HepG2 (cell line): ENCODE measurements around the gene C20orf144. TPM values are rescaled to one million over a fixed set of nuclear protein-coding genes. Genes with fewer than 3 reads are reported as not detected.

Experiments
- ASH2L ChIP-seq: fragments of 300-600, 200-600 bp; sonication (generic); IDR thresholded peaks from 2 replicates; pipeline ENCODE4 v1.7.0; 2017; ENCODE audit warnings: low read depth, mild to moderate bottlenecking, moderate library complexity, mixed read lengths, low read length; ENCODE audit not compliant: insufficient read length
- HOXD1 ChIP-seq: sonication (generic); formaldehyde crosslinking; IDR thresholded peaks from 2 replicates; pipeline ENCODE4 v1.5.0; 2020; ENCODE audit warnings: missing genetic modification reagents
- KAT7 ChIP-seq: IDR thresholded peaks from 2 replicates; pipeline ENCODE4 v1.6.1; 2018; ENCODE audit warnings: borderline replicate concordance, missing compliant biosample characterization
- KDM5B ChIP-seq: sonication (generic); formaldehyde crosslinking; IDR thresholded peaks from 2 replicates; pipeline ENCODE4 v1.4.0; 2020; ENCODE audit warnings: missing genetic modification reagents, mild to moderate bottlenecking, borderline replicate concordance
- NFATC3 ChIP-seq: sonication (generic); formaldehyde crosslinking; IDR thresholded peaks from 2 replicates; pipeline ENCODE4 v1.5.1; 2020; ENCODE audit warnings: mild to moderate bottlenecking, missing genetic modification reagents
- PHF20 ChIP-seq: sonication (generic); formaldehyde crosslinking; IDR thresholded peaks from 2 replicates; pipeline ENCODE4 v1.5.0; 2020; ENCODE audit warnings: mild to moderate bottlenecking, missing genetic modification reagents
- RAD21 ChIP-seq: fragments of 450-650 bp; formaldehyde crosslinking; IDR thresholded peaks from 2 replicates; pipeline ENCODE4 v1.5.0; 2020; ENCODE audit warnings: mild to moderate bottlenecking
- RCOR2 ChIP-seq: IDR thresholded peaks from 2 replicates; pipeline ENCODE4 v1.6.1; 2016; ENCODE audit warnings: missing biosample characterization, missing genetic modification reagents
- RFXANK ChIP-seq: IDR thresholded peaks from 2 replicates; pipeline ENCODE4 v1.6.1; 2016
- STAG1 ChIP-seq: sonication (generic); formaldehyde crosslinking; IDR thresholded peaks from 2 replicates; pipeline ENCODE4 v1.4.0; 2020; ENCODE audit warnings: missing genetic modification reagents
- STAT5B ChIP-seq: sonication (generic); formaldehyde crosslinking; IDR thresholded peaks from 2 replicates; pipeline ENCODE4 v1.4.0; 2020; ENCODE audit warnings: missing genetic modification reagents
- TCF7 ChIP-seq: sonication (generic); IDR thresholded peaks from 2 replicates; pipeline ENCODE4 v1.6.1; 2016; ENCODE audit warnings: antibody characterized with exemption, low read depth
- TGIF2 ChIP-seq: IDR thresholded peaks from 2 replicates; pipeline ENCODE4 v1.6.1; 2016; ENCODE audit warnings: control low read depth, missing compliant biosample characterization
- TMF1 ChIP-seq: sonication (generic); formaldehyde crosslinking; IDR thresholded peaks from 2 replicates; pipeline ENCODE4 v1.8.1; 2022; ENCODE audit warnings: low read depth, missing genetic modification reagents
- ZMYM4 ChIP-seq: sonication (generic); formaldehyde crosslinking; IDR thresholded peaks from 2 replicates; pipeline ENCODE4 v1.8.1; 2023; ENCODE audit warnings: mild to moderate bottlenecking, missing genetic modification reagents
- ZNF143 ChIP-seq: sonication (generic); formaldehyde crosslinking; IDR thresholded peaks from 2 replicates; pipeline ENCODE4 v1.4.0; 2020; ENCODE audit warnings: missing genetic modification reagents
- ZNF274 ChIP-seq: sonication (generic); formaldehyde crosslinking; IDR thresholded peaks from 2 replicates; pipeline ENCODE4 v1.5.1; 2020; ENCODE audit warnings: mild to moderate bottlenecking, missing genetic modification reagents
- ZNF333 ChIP-seq: sonication (generic); formaldehyde crosslinking; IDR thresholded peaks from 2 replicates; pipeline ENCODE4 v1.4.0; 2020; ENCODE audit warnings: mild to moderate bottlenecking, missing genetic modification reagents, borderline replicate concordance
- ZNF564 ChIP-seq: sonication (generic); formaldehyde crosslinking; IDR thresholded peaks from 2 replicates; pipeline ENCODE4 v1.8.1; 2023; ENCODE audit warnings: mild to moderate bottlenecking, missing genetic modification reagents
- ZNF749 ChIP-seq: sonication (generic); formaldehyde crosslinking; IDR thresholded peaks from 2 replicates; pipeline ENCODE4 v1.8.0; 2022; ENCODE audit warnings: mild to moderate bottlenecking, missing genetic modification reagents, moderate library complexity, borderline replicate concordance
- ZNF883 ChIP-seq: sonication (generic); formaldehyde crosslinking; IDR thresholded peaks from 2 replicates; pipeline ENCODE4 v1.5.1; 2020; ENCODE audit warnings: mild to moderate bottlenecking, missing genetic modification reagents; ENCODE audit errors: not compliant biosample characterization
- ZZZ3 ChIP-seq: sonication (generic); formaldehyde crosslinking; IDR thresholded peaks from 2 replicates; pipeline ENCODE4 v1.4.0; 2020; ENCODE audit warnings: missing genetic modification reagents, mild to moderate bottlenecking, borderline replicate concordance
- polyA plus RNA-seq, 8 experiments: library from polyadenylated mRNA; depleted of rRNA in 3 of 8; stranded (reverse) in 7 of 8; unstranded in 1 of 8; fragments of >200 nt; fragmentation: Illumina TruSeq in 4 of 8; extraction: Trizol in 4 of 8; gene quantifications; 2 replicates each; pipeline versions ENCODE4 v1.2.1 to v1.2.3, GENCODE V29; 2011 to 2016; ENCODE audit warnings: low read depth in 4 of 8, missing spikeins in 1 of 8, mixed read lengths in 1 of 8; ENCODE audit not compliant: insufficient read depth in 1 of 8
- total RNA-seq, 5 experiments: library from RNA; depleted of rRNA; stranded (reverse); fragments of >200 nt; fragmentation: Illumina TruSeq; extraction: Trizol; gene quantifications; 2 replicates each; pipeline ENCODE4 v1.2.3, GENCODE V29; 2016; ENCODE audit warnings: low read depth in 1 of 5
- TF ChIP-seq, protein P1 (sequence below): sonication (generic); formaldehyde crosslinking; IDR thresholded peaks from 2 replicates; pipeline ENCODE4 v1.4.0; 2020; ENCODE audit warnings: mild to moderate bottlenecking, missing genetic modification reagents
- TF ChIP-seq, protein P2 (sequence below): sonication (generic); formaldehyde crosslinking; IDR thresholded peaks from 2 replicates; pipeline ENCODE4 v1.4.0; 2020; ENCODE audit warnings: missing genetic modification reagents
- TF ChIP-seq, protein P3 (sequence below): sonication (generic); formaldehyde crosslinking; IDR thresholded peaks from 2 replicates; pipeline ENCODE4 v1.5.1; 2020; ENCODE audit warnings: missing genetic modification reagents, mild to moderate bottlenecking, borderline replicate concordance

Gene C20orf144
- total and polyA plus RNA-seq, 2 of the 13 experiments (the other 11 are each of a cell fraction or from before 2014, with no cell fraction given): 0.09 to 0.16 TPM

DNA sequence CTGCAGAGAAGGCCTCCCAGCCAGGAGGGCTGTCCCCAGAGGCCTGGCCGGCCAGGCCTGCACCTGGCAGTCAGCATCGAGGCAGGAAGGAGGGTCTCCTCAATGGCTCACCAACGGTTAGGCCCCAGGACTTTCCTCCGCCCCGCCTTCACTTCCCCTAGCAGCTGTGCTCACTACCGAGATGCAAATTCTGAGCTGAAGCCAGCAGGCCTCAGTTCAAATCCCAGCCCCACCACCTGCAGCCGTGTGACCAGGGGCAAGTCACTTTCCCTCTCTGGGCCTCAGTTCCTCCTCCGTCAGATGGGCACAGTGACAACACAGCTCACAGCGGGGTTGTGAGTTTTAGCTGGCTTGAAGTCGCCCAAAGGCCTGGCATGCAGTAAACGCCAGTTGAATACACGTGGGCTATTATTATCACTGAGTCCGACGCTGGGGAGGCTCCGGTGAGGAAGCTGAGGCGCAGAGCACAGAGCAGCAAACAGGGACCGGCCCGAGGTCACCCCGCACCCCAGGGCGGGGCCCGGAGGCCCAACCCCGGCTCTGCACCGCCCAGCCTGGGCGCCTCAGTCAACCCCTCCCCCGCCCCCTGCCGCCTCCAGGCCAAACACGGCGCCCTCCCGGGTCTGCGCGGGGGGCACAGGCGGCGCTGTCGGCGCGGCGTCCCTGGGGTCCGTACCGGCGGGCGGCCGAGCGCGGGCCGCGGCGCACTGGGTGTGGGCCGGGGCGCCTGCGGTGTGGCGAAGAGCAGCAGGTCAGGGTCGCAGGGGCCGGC lies 23.4 kb downstream of the C20orf144 start (continued):
- 0 out of 2 replicates have a peak, but pooled peaks have one; percentile 44 for TF ChIP-seq ZNF564
- no peak; the same call in 1 of the 2 replicates for TF ChIP-seq RFXANK (CRISPR knock-in tag)
- TF ChIP-seq TMF1: 0 out of 2 replicates have a peak, but pooled peaks have one; percentile 11
- no peak for TF ChIP-seq TCF7
- no peak for TF ChIP-seq ZNF883
- peak; percentile 64; the same call in 1 of the 2 replicates for TF ChIP-seq KDM5B
- peak; percentile 70; the same call in 1 of the 2 replicates for TF ChIP-seq RAD21
- TF ChIP-seq ASH2L: peak; percentile 49
- TF ChIP-seq, protein P1, sequence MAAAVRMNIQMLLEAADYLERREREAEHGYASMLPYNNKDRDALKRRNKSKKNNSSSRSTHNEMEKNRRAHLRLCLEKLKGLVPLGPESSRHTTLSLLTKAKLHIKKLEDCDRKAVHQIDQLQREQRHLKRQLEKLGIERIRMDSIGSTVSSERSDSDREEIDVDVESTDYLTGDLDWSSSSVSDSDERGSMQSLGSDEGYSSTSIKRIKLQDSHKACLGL (CRISPR knock-in tag): peak; percentile 26; the same call in 1 of the 2 replicates
- TF ChIP-seq ZMYM4 (CRISPR knock-in tag): peak; percentile 42
- peak; percentile 17; the same call in 1 of the 2 replicates for TF ChIP-seq ZZZ3 (CRISPR knock-in tag)
- TF ChIP-seq ZNF333: peak; percentile 72; the same call in 1 of the 2 replicates
- no peak; the same call in 1 of the 2 replicates for TF ChIP-seq NFATC3 (CRISPR knock-in tag)
- peak; percentile 33 for TF ChIP-seq STAG1
- peak; percentile 32; the same call in 1 of the 2 replicates for TF ChIP-seq PHF20 (CRISPR knock-in tag)
- TF ChIP-seq, protein P2, sequence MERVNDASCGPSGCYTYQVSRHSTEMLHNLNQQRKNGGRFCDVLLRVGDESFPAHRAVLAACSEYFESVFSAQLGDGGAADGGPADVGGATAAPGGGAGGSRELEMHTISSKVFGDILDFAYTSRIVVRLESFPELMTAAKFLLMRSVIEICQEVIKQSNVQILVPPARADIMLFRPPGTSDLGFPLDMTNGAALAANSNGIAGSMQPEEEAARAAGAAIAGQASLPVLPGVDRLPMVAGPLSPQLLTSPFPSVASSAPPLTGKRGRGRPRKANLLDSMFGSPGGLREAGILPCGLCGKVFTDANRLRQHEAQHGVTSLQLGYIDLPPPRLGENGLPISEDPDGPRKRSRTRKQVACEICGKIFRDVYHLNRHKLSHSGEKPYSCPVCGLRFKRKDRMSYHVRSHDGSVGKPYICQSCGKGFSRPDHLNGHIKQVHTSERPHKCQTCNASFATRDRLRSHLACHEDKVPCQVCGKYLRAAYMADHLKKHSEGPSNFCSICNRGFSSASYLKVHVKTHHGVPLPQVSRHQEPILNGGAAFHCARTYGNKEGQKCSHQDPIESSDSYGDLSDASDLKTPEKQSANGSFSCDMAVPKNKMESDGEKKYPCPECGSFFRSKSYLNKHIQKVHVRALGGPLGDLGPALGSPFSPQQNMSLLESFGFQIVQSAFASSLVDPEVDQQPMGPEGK (CRISPR knock-in tag): peak; percentile 77; the same call in 1 of the 2 replicates
- peak; percentile 50; the same call in 1 of the 2 replicates for TF ChIP-seq ZNF274 (CRISPR knock-in tag)
- 0 out of 2 replicates have a peak, but pooled peaks have one; percentile 22 for TF ChIP-seq STAT5B (CRISPR knock-in tag)
- no peak for TF ChIP-seq ZNF143 (CRISPR knock-in tag)
- no peak for TF ChIP-seq KAT7 (CRISPR knock-in tag)
- TF ChIP-seq RCOR2 (CRISPR knock-in tag): peak; percentile 84
- TF ChIP-seq HOXD1 (CRISPR knock-in tag): 0 out of 2 replicates have a peak, but pooled peaks have one; percentile 41
- TF ChIP-seq, protein P3, sequence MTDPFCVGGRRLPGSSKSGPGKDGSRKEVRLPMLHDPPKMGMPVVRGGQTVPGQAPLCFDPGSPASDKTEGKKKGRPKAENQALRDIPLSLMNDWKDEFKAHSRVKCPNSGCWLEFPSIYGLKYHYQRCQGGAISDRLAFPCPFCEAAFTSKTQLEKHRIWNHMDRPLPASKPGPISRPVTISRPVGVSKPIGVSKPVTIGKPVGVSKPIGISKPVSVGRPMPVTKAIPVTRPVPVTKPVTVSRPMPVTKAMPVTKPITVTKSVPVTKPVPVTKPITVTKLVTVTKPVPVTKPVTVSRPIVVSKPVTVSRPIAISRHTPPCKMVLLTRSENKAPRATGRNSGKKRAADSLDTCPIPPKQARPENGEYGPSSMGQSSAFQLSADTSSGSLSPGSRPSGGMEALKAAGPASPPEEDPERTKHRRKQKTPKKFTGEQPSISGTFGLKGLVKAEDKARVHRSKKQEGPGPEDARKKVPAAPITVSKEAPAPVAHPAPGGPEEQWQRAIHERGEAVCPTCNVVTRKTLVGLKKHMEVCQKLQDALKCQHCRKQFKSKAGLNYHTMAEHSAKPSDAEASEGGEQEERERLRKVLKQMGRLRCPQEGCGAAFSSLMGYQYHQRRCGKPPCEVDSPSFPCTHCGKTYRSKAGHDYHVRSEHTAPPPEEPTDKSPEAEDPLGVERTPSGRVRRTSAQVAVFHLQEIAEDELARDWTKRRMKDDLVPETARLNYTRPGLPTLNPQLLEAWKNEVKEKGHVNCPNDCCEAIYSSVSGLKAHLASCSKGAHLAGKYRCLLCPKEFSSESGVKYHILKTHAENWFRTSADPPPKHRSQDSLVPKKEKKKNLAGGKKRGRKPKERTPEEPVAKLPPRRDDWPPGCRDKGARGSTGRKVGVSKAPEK (CRISPR knock-in tag): 0 out of 2 replicates have a peak, but pooled peaks have one; percentile 50
- TF ChIP-seq TGIF2 (CRISPR knock-in tag): 0 out of 2 replicates have a peak, but pooled peaks have one; percentile 51
- TF ChIP-seq ZNF749 (CRISPR knock-in tag): 0 out of 2 replicates have a peak, but pooled peaks have one; percentile 33
